Breast epithelium (tissue), 4 donors: Measurements from ENCODE around the gene NRP1. TPM values are rescaled to one million over a fixed set of nuclear protein-coding genes. Genes with fewer than 3 reads are reported as not detected.

ENCODE experiments used
- DNase-seq, 2 donors: peaks; one replicate each; pipeline ENCODE4 v3.0.0-alpha.2; 2019; ENCODE audit warnings: low spot score in 2 of 2
- H3K27ac ChIP-seq, 2 donors: fragments of 200-600 bp; sonication (generic) in 1 of 2; one replicate each; pipeline ENCODE4 v1.5.1; 2016 to 2019; ENCODE audit warnings: mild to moderate bottlenecking in 1 of 2
- H3K27me3 ChIP-seq, 2 donors: fragments of 200-600 bp; sonication (generic) in 1 of 2; one replicate each; pipeline versions ENCODE4 v1.5.1 to v1.6.0; 2017 to 2019; ENCODE audit warnings: control low read depth in 1 of 2, mild to moderate bottlenecking in 1 of 2
- H3K36me3 ChIP-seq: fragments of 200-600 bp; one replicate; pipeline ENCODE4 v1.5.1; 2019
- H3K4me1 ChIP-seq, 2 donors: fragments of 200-600 bp; sonication (generic); one replicate each; pipeline ENCODE4 v1.5.1; 2016 to 2019; ENCODE audit warnings: control low read depth in 1 of 2
- H3K4me3 ChIP-seq, 3 donors: fragments of 200-600 bp; sonication (generic); 1 replicate in 2 of 3; 2 replicates in 1 of 3; pipeline ENCODE4 v1.5.1; 2016 to 2019; ENCODE audit warnings: mild to moderate bottlenecking in 3 of 3, moderate library complexity in 2 of 3
- H3K9me3 ChIP-seq, 2 donors: fragments of 200-600 bp; sonication (generic) in 1 of 2; one replicate each; pipeline ENCODE4 v1.5.1; 2016 to 2019; ENCODE audit warnings: control low read depth in 1 of 2
- POLR2A ChIP-seq: fragments of 450-650 bp; IDR thresholded peaks from one replicate; pipeline ENCODE4 v1.6.1; 2016; ENCODE audit warnings: antibody characterized with exemption, mild to moderate bottlenecking, moderate library complexity
- POLR2AphosphoS5 ChIP-seq, 3 donors: sonication (generic); formaldehyde crosslinking; IDR thresholded peaks; one replicate each; pipeline ENCODE4 v1.6.1; 2017; ENCODE audit warnings: antibody characterized with exemption in 3 of 3
- intact Hi-C: fragments of 100-400 bp; cut with DNase I; formaldehyde crosslinking; loops from one replicate; pipeline ENCODE4 v1.15.1; 2023; ENCODE audit warnings: low total_unique reads
- total RNA-seq, 3 donors: library from RNA; depleted of rRNA; stranded (reverse); fragments of >200 nt; gene quantifications; one replicate each; pipeline ENCODE4 v1.1.0, GENCODE V29; 2016
- TF ChIP-seq, protein P1 (sequence below), 3 donors: fragments of 450-650 bp; IDR thresholded peaks; one replicate each; pipeline ENCODE4 v1.5.1; 2016 to 2017; ENCODE audit warnings: antibody characterized with exemption in 3 of 3, mild to moderate bottlenecking in 3 of 3, moderate library complexity in 3 of 3

NRP1 gene
- total RNA-seq, 3 donors from 2014 or later: 50.8 to 76.0 (median 74.7) TPM

DNA sequence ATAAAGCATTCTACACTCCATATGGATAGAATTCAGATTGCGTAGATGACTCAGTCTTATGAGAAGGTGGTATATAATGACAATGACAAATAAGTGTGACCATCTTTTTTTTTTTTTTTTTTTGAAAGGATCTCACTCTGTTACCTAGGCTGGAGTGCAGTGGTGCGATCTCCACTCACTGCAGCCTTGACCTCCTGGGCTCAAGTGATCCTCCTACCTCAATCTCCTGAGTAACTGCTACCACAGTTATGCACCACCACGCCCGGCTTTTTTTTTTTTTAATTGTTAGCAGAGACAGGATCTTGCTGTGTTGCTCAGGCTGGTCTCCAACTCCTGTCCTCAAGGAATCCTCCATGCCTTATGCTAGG lies 43.2 kb upstream of the NRP1 start:
- H3K4me3 ChIP-seq: no peak overlapping the region
- no peak for DNase-seq
- H3K36me3 ChIP-seq: no peaks in the 10 kb centered on the region
- TF ChIP-seq, protein P1, sequence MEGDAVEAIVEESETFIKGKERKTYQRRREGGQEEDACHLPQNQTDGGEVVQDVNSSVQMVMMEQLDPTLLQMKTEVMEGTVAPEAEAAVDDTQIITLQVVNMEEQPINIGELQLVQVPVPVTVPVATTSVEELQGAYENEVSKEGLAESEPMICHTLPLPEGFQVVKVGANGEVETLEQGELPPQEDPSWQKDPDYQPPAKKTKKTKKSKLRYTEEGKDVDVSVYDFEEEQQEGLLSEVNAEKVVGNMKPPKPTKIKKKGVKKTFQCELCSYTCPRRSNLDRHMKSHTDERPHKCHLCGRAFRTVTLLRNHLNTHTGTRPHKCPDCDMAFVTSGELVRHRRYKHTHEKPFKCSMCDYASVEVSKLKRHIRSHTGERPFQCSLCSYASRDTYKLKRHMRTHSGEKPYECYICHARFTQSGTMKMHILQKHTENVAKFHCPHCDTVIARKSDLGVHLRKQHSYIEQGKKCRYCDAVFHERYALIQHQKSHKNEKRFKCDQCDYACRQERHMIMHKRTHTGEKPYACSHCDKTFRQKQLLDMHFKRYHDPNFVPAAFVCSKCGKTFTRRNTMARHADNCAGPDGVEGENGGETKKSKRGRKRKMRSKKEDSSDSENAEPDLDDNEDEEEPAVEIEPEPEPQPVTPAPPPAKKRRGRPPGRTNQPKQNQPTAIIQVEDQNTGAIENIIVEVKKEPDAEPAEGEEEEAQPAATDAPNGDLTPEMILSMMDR (IDR thresholded peaks at IDR 0.05): no peak
- TF ChIP-seq POLR2A (no peak), POLR2AphosphoS5 (IDR thresholded peaks at IDR 0.05) (no peak)
- H3K4me1 ChIP-seq: no peaks in the 10 kb centered on the region
- H3K27ac ChIP-seq: no peak overlapping the region
- no peaks in the 10 kb centered on the region for H3K9me3 ChIP-seq
- intact Hi-C loops: no loop called here
- no peaks in the 10 kb centered on the region for H3K27me3 ChIP-seq

DNA sequence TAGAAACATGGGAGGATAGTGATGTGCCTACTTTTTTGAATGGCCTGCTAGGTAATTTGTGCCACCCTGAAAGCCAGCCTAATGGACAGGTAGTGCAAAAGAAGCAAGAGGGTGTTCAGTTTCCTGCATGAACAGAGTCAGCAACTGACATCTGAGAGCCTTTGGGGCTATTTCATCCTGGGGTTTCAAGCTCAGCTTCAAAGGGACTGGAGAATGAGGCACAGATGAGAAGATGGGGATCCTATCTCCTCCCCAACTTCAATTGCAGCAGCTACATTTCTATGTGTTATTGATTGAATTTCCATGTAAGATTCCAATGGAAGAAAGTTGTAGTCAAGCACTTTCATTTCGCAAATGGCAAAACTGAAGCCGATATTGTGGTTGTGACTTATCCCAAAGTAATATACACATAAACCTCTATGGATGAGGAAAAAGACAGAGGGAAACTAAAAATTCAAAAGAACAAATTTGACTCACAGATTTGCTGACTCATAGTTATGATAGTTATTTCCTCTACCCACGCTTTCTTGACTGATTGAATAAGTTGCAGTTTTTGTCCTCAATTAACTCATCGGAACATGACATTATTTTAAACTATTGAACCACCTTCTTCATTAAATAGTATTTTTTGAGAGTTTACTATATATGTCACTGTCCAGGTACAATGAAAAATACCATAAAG lies 42.6 kb upstream of the NRP1 start:
- H3K4me1 ChIP-seq: no peaks in the 10 kb centered on the region
- H3K4me3 ChIP-seq: no peak overlapping the region
- no peak overlapping the region for H3K27ac ChIP-seq
- no peaks in the 10 kb centered on the region for H3K27me3 ChIP-seq
- TF ChIP-seq, protein P1 (IDR thresholded peaks at IDR 0.05): no peak
- TF ChIP-seq POLR2AphosphoS5 (IDR thresholded peaks at IDR 0.05): no peak
- TF ChIP-seq POLR2A: no peak
- intact Hi-C loops: no loop called here
- no peaks in the 10 kb centered on the region for H3K9me3 ChIP-seq
- no peak for DNase-seq
- no peaks in the 10 kb centered on the region for H3K36me3 ChIP-seq

DNA sequence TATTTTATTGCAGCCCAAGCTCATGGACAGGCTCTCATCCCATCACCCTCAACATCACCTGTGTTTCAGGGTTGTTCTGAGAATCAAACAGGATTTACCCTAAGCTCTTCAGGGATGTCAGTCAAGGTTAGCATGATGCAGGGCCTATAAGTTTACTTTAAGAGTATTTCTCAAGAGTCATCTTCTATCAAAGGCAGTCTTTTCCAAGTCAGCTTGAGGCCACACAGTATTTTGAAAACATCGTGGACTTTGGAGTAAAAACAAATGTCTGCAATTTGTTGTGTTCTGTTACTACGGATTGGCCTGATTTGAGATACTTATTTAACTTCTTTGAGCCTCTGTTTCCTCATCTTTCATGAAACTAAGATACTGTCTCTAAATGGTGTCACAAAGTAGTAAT lies 42.0 kb upstream of the NRP1 start:
- intact Hi-C loops: no loop called here
- Histone ChIP-seq H3K4me3 (no peak overlapping the region), H3K27me3 (no peaks in the 10 kb centered on the region), H3K36me3 (no peaks in the 10 kb centered on the region), H3K4me1 (no peaks in the 10 kb centered on the region), H3K9me3 (no peaks in the 10 kb centered on the region), H3K27ac (no peak overlapping the region)
- no peak for DNase-seq
- TF ChIP-seq POLR2A: no peak
- TF ChIP-seq POLR2AphosphoS5 (IDR thresholded peaks at IDR 0.05): no peak
- TF ChIP-seq, protein P1 (IDR thresholded peaks at IDR 0.05): no peak

DNA sequence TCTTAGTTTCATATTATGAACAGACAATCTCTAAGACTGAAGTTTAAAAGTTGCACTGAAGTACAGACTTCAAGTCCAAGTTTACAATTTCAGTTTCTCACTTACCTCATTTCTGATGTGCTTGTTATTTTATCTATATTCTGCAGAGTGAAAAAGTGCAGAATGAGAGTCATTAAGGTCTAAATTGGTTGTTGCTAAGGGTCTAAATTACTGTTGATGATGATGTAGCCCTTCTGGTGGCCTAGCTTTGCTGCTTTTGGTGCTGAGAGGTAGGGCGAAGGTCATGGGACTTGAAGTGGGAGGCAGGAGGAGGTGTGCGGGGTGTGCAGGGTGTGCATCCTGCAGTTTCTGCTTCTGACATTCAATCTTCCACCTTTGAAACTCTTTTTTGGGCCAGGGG lies 38.8 kb upstream of the NRP1 start:
- no peak for DNase-seq
- no peaks in the 10 kb centered on the region for H3K4me1 ChIP-seq
- intact Hi-C loops: no loop called here

DNA sequence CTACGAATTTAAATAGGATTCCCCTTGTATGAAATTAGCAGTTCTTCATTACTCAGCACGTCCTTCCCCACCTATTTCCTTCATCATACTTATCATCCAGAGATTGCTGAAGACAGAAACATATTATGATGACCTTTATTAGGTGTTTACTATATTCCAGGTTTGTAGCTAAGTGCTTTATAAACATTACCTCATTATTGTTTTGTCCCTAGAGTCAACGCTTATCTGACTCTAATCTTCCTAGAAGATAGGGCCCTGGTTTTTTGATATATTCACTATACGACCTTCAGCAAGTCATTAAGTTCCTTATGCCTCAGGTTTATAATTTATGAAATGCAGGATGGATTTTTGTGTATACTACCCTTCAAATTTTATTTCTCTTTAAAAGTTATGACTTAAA lies 36.8 kb upstream of the NRP1 start:
- TF ChIP-seq POLR2A (no peak), POLR2AphosphoS5 (IDR thresholded peaks at IDR 0.05) (no peak)
- TF ChIP-seq, protein P1 (IDR thresholded peaks at IDR 0.05): no peak
- Histone ChIP-seq H3K27me3 (no peaks in the 10 kb centered on the region), H3K27ac (no peak overlapping the region), H3K4me3 (no peak overlapping the region), H3K9me3 (peaks cover 4 to 7% of the 10 kb centered on the region in 2 donors), H3K4me1 (no peaks in the 10 kb centered on the region), H3K36me3 (no peaks in the 10 kb centered on the region)
- no peak for DNase-seq
- intact Hi-C loops: no loop called here

More for the DNA sequence above, 38.8 kb upstream of the NRP1 start:
- H3K27ac ChIP-seq: no peak overlapping the region
- no peaks in the 10 kb centered on the region for H3K36me3 ChIP-seq
- no peak overlapping the region for H3K4me3 ChIP-seq
- no peaks in the 10 kb centered on the region for H3K9me3 ChIP-seq
- TF ChIP-seq POLR2AphosphoS5 (IDR thresholded peaks at IDR 0.05) (no peak), POLR2A (no peak)
- TF ChIP-seq, protein P1 (IDR thresholded peaks at IDR 0.05): no peak
- no peaks in the 10 kb centered on the region for H3K27me3 ChIP-seq
